Progenitor cell of endocrine pancreas (in vitro differentiated cells): ENCODE data around the gene PPP2R5C. TPM values are rescaled to one million over a fixed set of nuclear protein-coding genes. Genes with fewer than 3 reads are reported as not detected.

ENCODE experiments used
- DNase-seq: peaks from one replicate; pipeline ENCODE4 v3.0.0; 2021; ENCODE audit warnings: low spot score; ENCODE audit not compliant: unreplicated experiment
- H3K27ac Mint-ChIP-seq: 2 replicates; pipeline ENCODE4 v1.8.0; 2021; ENCODE audit warnings: mild to moderate bottlenecking, moderate library complexity, mixed read lengths
- H3K27me3 Mint-ChIP-seq: 2 replicates; pipeline ENCODE4 v1.8.0; 2021; ENCODE audit warnings: mixed read lengths
- H3K36me3 Mint-ChIP-seq: 2 replicates; pipeline ENCODE4 v1.8.0; 2022; ENCODE audit warnings: mixed read lengths; ENCODE audit not compliant: insufficient read depth
- H3K4me1 Mint-ChIP-seq: 2 replicates; pipeline ENCODE4 v1.8.0; 2021; ENCODE audit warnings: low read depth, mixed read lengths
- H3K4me3 Mint-ChIP-seq: 2 replicates; pipeline ENCODE4 v1.8.0; 2021; ENCODE audit warnings: low read depth, mild to moderate bottlenecking, moderate library complexity, mixed read lengths
- H3K9me3 Mint-ChIP-seq: 2 replicates; pipeline ENCODE4 v1.8.0; 2021; ENCODE audit warnings: low read depth, mixed read lengths
- CTCF ChIP-seq: fragments of 200-600 bp; sonication (generic); IDR thresholded peaks from one replicate; pipeline ENCODE4 v1.5.0; 2021; ENCODE audit warnings: antibody characterized with exemption, mild to moderate bottlenecking; ENCODE audit not compliant: unreplicated experiment
- total RNA-seq: library from RNA; stranded (reverse); gene quantifications from 2 replicates; pipeline ENCODE4 v1.2.1, GENCODE V29; 2021

Gene PPP2R5C
- total RNA-seq, 1 donor from 2014 or later, result 120 TPM

GRCh38 chr14:101851736-101852405, 90.4 kb downstream of the PPP2R5C start:
- H3K4me3 Mint-ChIP-seq, result no peak overlapping the region
- peaks cover 5% of the 10 kb centered on the region for H3K36me3 Mint-ChIP-seq
- H3K27ac Mint-ChIP-seq, result no peak overlapping the region
- no peak for TF ChIP-seq CTCF
- no peaks in the 10 kb centered on the region for H3K9me3 Mint-ChIP-seq
- peaks cover 7% of the 10 kb centered on the region for H3K4me1 Mint-ChIP-seq
- no peaks in the 10 kb centered on the region for H3K27me3 Mint-ChIP-seq
- DNase-seq, result no peak

DNA sequence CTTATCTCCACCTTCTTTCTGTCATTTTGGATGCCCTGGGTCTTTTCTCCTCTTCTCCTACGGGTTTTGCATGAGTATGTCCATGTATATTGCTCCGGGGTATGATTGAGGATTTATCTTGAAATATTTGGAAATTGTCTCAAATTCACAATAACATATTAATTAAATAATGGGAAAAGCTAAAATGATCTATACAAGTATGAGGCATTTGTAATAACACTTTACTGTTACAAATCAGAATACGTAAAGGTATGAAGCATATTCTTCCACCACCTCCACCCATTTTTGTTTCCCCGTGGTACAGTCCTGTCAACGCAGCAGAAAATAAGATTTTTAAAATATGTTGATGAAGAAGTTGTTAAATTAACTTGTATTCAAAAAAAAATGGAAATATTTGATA, 91.3 kb downstream of the PPP2R5C start:
- Mint-ChIP-seq H3K27me3 (no peaks in the 10 kb centered on the region), H3K27ac (no peak overlapping the region)

GRCh38 chr14:101853455-101854018, 92.0 kb downstream of the PPP2R5C start:
- no peaks in the 10 kb centered on the region for H3K9me3 Mint-ChIP-seq
- peaks cover 7% of the 10 kb centered on the region for H3K4me1 Mint-ChIP-seq
- H3K36me3 Mint-ChIP-seq, result peaks cover 9% of the 10 kb centered on the region
- H3K27ac Mint-ChIP-seq, result no peak overlapping the region
- no peak for TF ChIP-seq CTCF
- no peak for DNase-seq
- no peaks in the 10 kb centered on the region for H3K27me3 Mint-ChIP-seq
- H3K4me3 Mint-ChIP-seq, result no peak overlapping the region

More for the DNA sequence above, 91.3 kb downstream of the PPP2R5C start:
- no peak for TF ChIP-seq CTCF
- H3K4me3 Mint-ChIP-seq, result no peak overlapping the region
- DNase-seq, result no peak
- peaks cover 9% of the 10 kb centered on the region for H3K36me3 Mint-ChIP-seq
- peaks cover 7% of the 10 kb centered on the region for H3K4me1 Mint-ChIP-seq
- H3K9me3 Mint-ChIP-seq, result no peaks in the 10 kb centered on the region

- Mint-ChIP-seq H3K4me1 (peaks cover 7% of the 10 kb centered on the region), H3K36me3 (peaks cover 9% of the 10 kb centered on the region), H3K4me3 (no peak overlapping the region), H3K9me3 (no peaks in the 10 kb centered on the region), H3K27me3 (no peaks in the 10 kb centered on the region), H3K27ac (no peak overlapping the region)
- DNase-seq, result no peak
- TF ChIP-seq CTCF, result no peak
Measured at GRCh38 chr14:101854366-101854765, 92.9 kb downstream of the PPP2R5C start.

- Mint-ChIP-seq H3K36me3 (peaks cover 10% of the 10 kb centered on the region), H3K4me3 (no peak overlapping the region), H3K27ac (no peak overlapping the region), H3K27me3 (no peaks in the 10 kb centered on the region), H3K4me1 (peaks cover 6% of the 10 kb centered on the region), H3K9me3 (no peaks in the 10 kb centered on the region)
- no peak for DNase-seq
- TF ChIP-seq CTCF, result no peak
Measured at GRCh38 chr14:101855958-101856357, 94.4 kb downstream of the PPP2R5C start.
